Tibial artery (tissue), 4 donors: ENCODE results near the gene CDH26.
A peak's percentile ranks its signal among the peaks of the same experiment; 100 is the strongest.

Experiments used
- DNase-seq, 2 donors: peaks; one replicate each; pipeline ENCODE4 v3.0.0-alpha.2; 2019
- H3K27ac ChIP-seq, 2 donors: fragments of 200-600 bp; sonication (generic) in 1 of 2; 1 replicate in 1 of 2; 2 replicates in 1 of 2; pipeline ENCODE4 v1.5.1; 2018 to 2019; ENCODE audit warnings: mild to moderate bottlenecking in 1 of 2
- H3K27me3 ChIP-seq, 2 donors: fragments of 200-600 bp; sonication (generic) in 1 of 2; one replicate each; pipeline versions ENCODE4 v1.5.1 to v1.6.0; 2016 to 2019
- H3K36me3 ChIP-seq, 3 donors: fragments of 200-600 bp; sonication (generic) in 2 of 3; one replicate each; pipeline ENCODE4 v1.5.1; 2016 to 2019; ENCODE audit warnings: mild to moderate bottlenecking in 2 of 3
- H3K4me1 ChIP-seq, 4 donors: fragments of 200-600 bp; sonication (generic) in 2 of 4; 1 replicate in 3 of 4; 2 replicates in 1 of 4; pipeline ENCODE4 v1.5.1; 2016 to 2019
- H3K4me3 ChIP-seq, 2 donors: fragments of 200-600 bp; sonication (generic) in 1 of 2; 1 replicate in 1 of 2; 2 replicates in 1 of 2; pipeline ENCODE4 v1.5.1; 2018 to 2019; ENCODE audit warnings: mild to moderate bottlenecking in 2 of 2
- H3K9me3 ChIP-seq, 3 donors: fragments of 200-600 bp; sonication (generic) in 1 of 3; one replicate each; pipeline ENCODE4 v1.5.1; 2016 to 2019
- intact Hi-C: fragments of 100-400 bp; cut with DNase I; formaldehyde crosslinking; loops from one replicate; pipeline ENCODE4 v1.15.0; 2023; ENCODE audit warnings: low total_unique reads
- TF ChIP-seq, protein P1 (sequence below), 2 experiments: fragments of 200-600 bp in 1 of 2; fragments of 450-650 bp in 1 of 2; IDR thresholded peaks; one replicate each; pipeline ENCODE4 v1.5.1; 2017 to 2019; ENCODE audit warnings: antibody characterized with exemption in 2 of 2, mild to moderate bottlenecking in 1 of 2, moderate library complexity in 1 of 2

Gene CDH26

GRCh38 chr20:60056407-60057122 lies 98.3 kb downstream of the CDH26 start:
- no peak overlapping the region for H3K4me3 ChIP-seq
- intact Hi-C loops = no loop called here
- no peak overlapping the region for H3K27ac ChIP-seq

GRCh38 chr20:60057123-60057865 lies 99.1 kb downstream of the CDH26 start:
- no peak overlapping the region for H3K4me3 ChIP-seq
- H3K9me3 ChIP-seq = no peaks in the 10 kb centered on the region
- peaks cover 0 to 36% of the 10 kb centered on the region in 2 donors for H3K27me3 ChIP-seq
- TF ChIP-seq, protein P1, sequence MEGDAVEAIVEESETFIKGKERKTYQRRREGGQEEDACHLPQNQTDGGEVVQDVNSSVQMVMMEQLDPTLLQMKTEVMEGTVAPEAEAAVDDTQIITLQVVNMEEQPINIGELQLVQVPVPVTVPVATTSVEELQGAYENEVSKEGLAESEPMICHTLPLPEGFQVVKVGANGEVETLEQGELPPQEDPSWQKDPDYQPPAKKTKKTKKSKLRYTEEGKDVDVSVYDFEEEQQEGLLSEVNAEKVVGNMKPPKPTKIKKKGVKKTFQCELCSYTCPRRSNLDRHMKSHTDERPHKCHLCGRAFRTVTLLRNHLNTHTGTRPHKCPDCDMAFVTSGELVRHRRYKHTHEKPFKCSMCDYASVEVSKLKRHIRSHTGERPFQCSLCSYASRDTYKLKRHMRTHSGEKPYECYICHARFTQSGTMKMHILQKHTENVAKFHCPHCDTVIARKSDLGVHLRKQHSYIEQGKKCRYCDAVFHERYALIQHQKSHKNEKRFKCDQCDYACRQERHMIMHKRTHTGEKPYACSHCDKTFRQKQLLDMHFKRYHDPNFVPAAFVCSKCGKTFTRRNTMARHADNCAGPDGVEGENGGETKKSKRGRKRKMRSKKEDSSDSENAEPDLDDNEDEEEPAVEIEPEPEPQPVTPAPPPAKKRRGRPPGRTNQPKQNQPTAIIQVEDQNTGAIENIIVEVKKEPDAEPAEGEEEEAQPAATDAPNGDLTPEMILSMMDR (IDR thresholded peaks at IDR 0.05) = peak; percentile 73 to 84
- intact Hi-C loops = no loop called here
- H3K4me1 ChIP-seq = peaks cover 0 to 14% (median 8%) of the 10 kb centered on the region in 4 donors
- H3K36me3 ChIP-seq = no peaks in the 10 kb centered on the region
- H3K27ac ChIP-seq = no peak overlapping the region
- peak in 1 of 2 donors; percentile 53 for DNase-seq

More at GRCh38 chr20:60056407-60057122, 98.3 kb downstream of the CDH26 start:
- Histone ChIP-seq H3K36me3 (no peaks in the 10 kb centered on the region), H3K27me3 (peaks cover 0 to 43% of the 10 kb centered on the region in 2 donors), H3K9me3 (no peaks in the 10 kb centered on the region), H3K4me1 (peaks cover 0 to 13% (median 4%) of the 10 kb centered on the region in 4 donors)
- TF ChIP-seq, protein P1 (IDR thresholded peaks at IDR 0.05) = no peak
- DNase-seq = no peak

DNA sequence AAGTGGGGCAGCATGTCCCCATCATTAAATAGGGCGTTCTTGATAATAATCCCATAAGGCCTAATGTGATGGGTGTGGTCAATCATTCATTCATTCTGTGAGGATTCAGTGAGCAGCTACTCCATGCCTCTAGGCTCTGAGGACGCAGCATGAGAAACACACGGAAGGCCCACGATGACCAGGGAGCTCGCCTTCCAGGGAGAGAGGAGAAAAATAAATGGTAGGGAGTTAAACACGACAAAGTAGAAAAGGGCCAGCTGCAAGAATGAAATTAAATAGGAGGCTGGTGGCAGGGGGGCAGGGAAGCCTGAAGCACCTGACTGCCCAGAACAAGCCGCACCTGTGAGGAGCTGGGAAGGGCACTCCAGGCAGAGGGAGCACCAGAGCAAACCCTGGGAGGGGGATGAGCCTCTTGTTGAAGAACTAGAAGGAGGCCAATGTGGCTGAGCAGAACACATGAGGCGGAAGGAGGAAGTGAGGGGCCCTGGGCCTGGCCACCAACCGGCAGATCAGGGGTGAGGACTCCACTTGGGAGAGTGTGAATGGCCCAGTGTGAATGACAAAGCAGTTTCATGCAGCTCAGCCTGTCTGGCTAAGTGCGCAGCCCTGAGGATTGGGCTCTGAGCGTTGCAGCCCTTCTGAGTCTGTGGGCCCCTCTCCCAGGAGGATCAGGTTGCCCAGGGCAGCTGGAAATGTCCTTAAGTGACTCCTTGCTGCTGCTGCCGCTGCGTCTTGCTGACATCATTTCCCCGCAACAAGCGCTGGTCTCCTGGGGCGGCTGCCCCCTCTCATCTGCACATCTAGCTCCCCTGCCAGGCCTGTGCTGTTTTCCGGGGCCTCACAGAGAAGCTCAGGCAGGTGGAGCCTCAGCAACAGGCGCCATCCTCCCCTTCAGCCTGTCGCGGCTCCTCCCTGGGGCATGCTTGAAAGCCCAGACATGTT lies 99.9 kb downstream of the CDH26 start:
- peaks cover 0 to 29% of the 10 kb centered on the region in 2 donors for H3K27me3 ChIP-seq

DNA sequence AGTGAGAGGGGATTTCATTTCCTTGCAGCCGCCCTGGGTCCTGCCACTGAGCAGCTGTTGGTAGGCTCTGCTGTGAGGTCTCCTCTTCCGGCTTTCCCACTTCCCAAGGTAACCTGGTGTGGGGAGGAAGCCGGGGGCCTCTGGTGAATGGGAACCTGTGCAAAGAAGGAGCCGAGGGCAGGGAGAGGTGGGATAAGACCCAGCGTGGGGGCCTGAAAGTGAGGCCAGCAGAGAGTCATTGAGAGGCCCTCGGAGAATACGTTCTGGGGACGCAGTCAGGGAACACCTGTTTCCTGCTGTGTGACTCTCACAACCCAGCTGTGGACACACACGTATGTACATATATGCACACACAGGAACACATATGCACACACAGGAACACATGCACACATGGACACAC lies 100.7 kb downstream of the CDH26 start:
- peaks cover 0 to 30% (median 23%) of the 10 kb centered on the region in 4 donors for H3K4me1 ChIP-seq
- intact Hi-C loops = no loop called here
- H3K4me3 ChIP-seq = no peak overlapping the region
- H3K9me3 ChIP-seq = no peaks in the 10 kb centered on the region
- H3K27me3 ChIP-seq = peaks cover 0 to 22% of the 10 kb centered on the region in 2 donors
- H3K36me3 ChIP-seq = no peaks in the 10 kb centered on the region
- TF ChIP-seq, protein P1 (IDR thresholded peaks at IDR 0.05) = no peak
- H3K27ac ChIP-seq = no peak overlapping the region
- no peak for DNase-seq

More for the DNA sequence above, 99.9 kb downstream of the CDH26 start:
- intact Hi-C loops = no loop called here
- DNase-seq = peak in 1 of 2 donors; percentile 36
- no peak overlapping the region for H3K27ac ChIP-seq
- no peaks in the 10 kb centered on the region for H3K9me3 ChIP-seq
- H3K36me3 ChIP-seq = no peaks in the 10 kb centered on the region
- no peak overlapping the region for H3K4me3 ChIP-seq
- peaks cover 0 to 23% (median 16%) of the 10 kb centered on the region in 4 donors for H3K4me1 ChIP-seq
- TF ChIP-seq, protein P1 (IDR thresholded peaks at IDR 0.05) = no peak

GRCh38 chr20:60060006-60060557 lies 101.9 kb downstream of the CDH26 start:
- Histone ChIP-seq H3K9me3 (no peaks in the 10 kb centered on the region), H3K27me3 (peaks cover 0 to 18% of the 10 kb centered on the region in 2 donors), H3K36me3 (no peaks in the 10 kb centered on the region), H3K4me3 (no peak overlapping the region), H3K4me1 (peaks cover 0 to 31% (median 26%) of the 10 kb centered on the region in 4 donors), H3K27ac (no peak overlapping the region)
- no peak for DNase-seq
- intact Hi-C loops = loop anchor here (10.0 kb wide), 1 partner anchor 195 kb away; no protein-coding TSS in a partner anchor
- TF ChIP-seq, protein P1 (IDR thresholded peaks at IDR 0.05) = no peak
